ENCODE measurements around the gene ZBTB24. TPM values are rescaled to one million over a fixed set of nuclear protein-coding genes. Genes with fewer than 3 reads are reported as not detected.

ZBTB24 gene
- total and polyA plus RNA-seq, 2 donors (not counting 3 experiments of a cell fraction or from before 2014, with no cell fraction given), result 1.9 to 6.2 TPM

GRCh38 chr6:109465772-109466171 is 17.2 kb downstream of the ZBTB24 start:
- Histone ChIP-seq H3K79me2 (ENCODE audit: control insufficient read depth, insufficient read depth, low read length) (no peaks in the 10 kb centered on the region), H3K27me3 (ENCODE audit: control insufficient read depth in 2 of 2, insufficient read depth in 2 of 2, low read length in 2 of 2) (no peaks in the 10 kb centered on the region), H3K4me2 (ENCODE audit: insufficient read depth, low read length) (no peak overlapping the region), H3K9me1 (replicated peaks; ENCODE audit: control insufficient read depth, extremely low read depth, insufficient read depth, low read length) (no peaks in the 10 kb centered on the region), H3K27ac (ENCODE audit: insufficient read depth, low read depth, low read length) (no peak overlapping the region), H3K36me3 (ENCODE audit: control insufficient read depth in 2 of 2, extremely low read depth in 1 of 2, insufficient read depth in 2 of 2, low read length in 2 of 2) (peaks cover 12 to 14% of the 10 kb centered on the region in 2 experiments), H3K4me3 (replicated peaks in 1 of 3; ENCODE audit: insufficient read depth in 1 of 3, low read depth in 1 of 3, low read length in 3 of 3) (no peak overlapping the region), H2AFZ (ENCODE audit: low read depth, low read length) (no peak overlapping the region), H3K9me3 (replicated peaks; ENCODE audit: control insufficient read depth, insufficient read depth, low read length) (no peaks in the 10 kb centered on the region), H3K9ac (replicated peaks; ENCODE audit: extremely low read depth, insufficient read depth, low read length) (no peak overlapping the region), H3K4me1 (ENCODE audit: control insufficient read depth, extremely low read depth, insufficient read depth, low read length) (no peaks in the 10 kb centered on the region), H4K20me1 (replicated peaks; ENCODE audit: control insufficient read depth, extremely low read depth, insufficient read depth, low read length) (no peaks in the 10 kb centered on the region)
- FAIRE-seq, result no peak
- dilution Hi-C loops (cut with MboI; ENCODE audit: extremely low pct_ligation_motif_present, low sequenced_read_pairs), result no loop called here
- no TSS peak for BruUV-seq (replicated peaks)
- ChIA-PET POLR2A (no interaction called here), CTCF (interaction anchor here (1.0 kb wide), 1 partner anchor 9 kb away, joined by 3 read pairs; no protein-coding TSS in a partner anchor)
- intact Hi-C loops (cut with micrococcal nuclease), result no loop called here
- no peak for DNase-seq (ENCODE audit: low read depth, low spot score)
- TF ChIP-seq JUN (IDR thresholded peaks at IDR 0.05; ENCODE audit: borderline replicate concordance, insufficient read depth, insufficient read length, low read depth) (no peak), POLR2AphosphoS5 (IDR thresholded peaks at IDR 0.05; ENCODE audit: insufficient read depth, low read depth, low read length) (no peak), FOS (IDR thresholded peaks at IDR 0.05; ENCODE audit: borderline replicate concordance, insufficient read depth, low read length) (no peak), GATA2 (IDR thresholded peaks at IDR 0.05; ENCODE audit: insufficient read depth, insufficient read length, low read depth, low read length) (no peak), MAX (IDR thresholded peaks at IDR 0.05; ENCODE audit: insufficient read depth, insufficient read length) (no peak), MYC (IDR thresholded peaks at IDR 0.05; ENCODE audit: low read depth, low read length) (no peak), CTCF (IDR thresholded peaks at IDR 0.05; ENCODE audit: extremely low read depth in 1 of 2, insufficient read depth in 1 of 2, low read depth in 1 of 2, low read length in 2 of 2) (no peak), EZH2 (IDR thresholded peaks at IDR 0.05; ENCODE audit: borderline replicate concordance, low read depth, low read length, severe bottlenecking) (no peak), POLR2A (IDR thresholded peaks at IDR 0.05; ENCODE audit: low read depth, low read length) (no peak)

All from endothelial cell of umbilical vein (primary cell).